Left lung (tissue), 10 donors: ENCODE data around the gene SYCP3. TPM values are rescaled to one million over a fixed set of nuclear protein-coding genes. Genes with fewer than 3 reads are reported as not detected.

Experiments
- ATAC-seq: fragments of 200-7000 bp; cut with Tn5 transposase; one replicate; pipeline ENCODE4 v1.9.1; 2020; ENCODE audit warnings: moderate library complexity
- DNase-seq, 4 donors: peaks; one replicate each; pipeline ENCODE4 v3.0.0-alpha.2; 2013 to 2020
- H3K27ac ChIP-seq, 2 donors: fragments of 200-600 bp; sonication (generic) in 1 of 2; one replicate each; pipeline versions ENCODE4 v1.5.0 to v1.8.0; 2020 to 2021
- H3K27me3 ChIP-seq, 2 donors: fragments of 200-600 bp; sonication (generic) in 1 of 2; one replicate each; pipeline versions ENCODE4 v1.5.0 to v1.8.0; 2020 to 2021
- H3K36me3 ChIP-seq, 2 donors: fragments of 200-600 bp; sonication (generic) in 1 of 2; one replicate each; pipeline versions ENCODE4 v1.5.0 to v1.8.0; 2020 to 2021
- H3K4me1 ChIP-seq, 2 donors: fragments of 200-600 bp; one replicate each; pipeline ENCODE4 v1.8.0; 2021
- H3K4me3 ChIP-seq, 2 donors: fragments of 200-600 bp; sonication (generic) in 1 of 2; one replicate each; pipeline versions ENCODE4 v1.5.0 to v1.8.0; 2020 to 2021; ENCODE audit warnings: mild to moderate bottlenecking in 1 of 2
- H3K9me3 ChIP-seq, 2 donors: fragments of 200-600 bp; sonication (generic) in 1 of 2; one replicate each; pipeline versions ENCODE4 v1.5.0 to v1.8.0; 2020 to 2021
- intact Hi-C, 2 donors: fragments of 100-400 bp; cut with DNase I; formaldehyde crosslinking; loops; one replicate each; pipeline versions ENCODE4 v1.11.2 to v1.14.2; 2022
- polyA plus RNA-seq, 6 donors: library from polyadenylated mRNA; unstranded; fragments of 120-200 nt; gene quantifications; one replicate each; pipeline ENCODE4 v1.2.1, GENCODE V29; 2013; ENCODE audit not compliant: insufficient read length in 6 of 6
- total RNA-seq, 2 donors: library from RNA; stranded (reverse); fragmentation: NEBNext Ultra II Directional; extraction: Animal tissue kit (Norgen Biotek cat#: 25700); gene quantifications; one replicate each; pipeline ENCODE4 v1.2.1, GENCODE V29; 2021
- TF ChIP-seq, protein P1 (sequence below), 2 donors: fragments of 200-600 bp; sonication (generic) in 1 of 2; IDR thresholded peaks; one replicate each; pipeline versions ENCODE4 v1.5.0 to v1.8.0; 2021; ENCODE audit warnings: antibody characterized with exemption in 2 of 2
- donor health status: DM: no; HTN: yes; CAD: no.
- donor health status: DM: no; HTN: no; CAD: no.

Gene SYCP3
- total and polyA plus RNA-seq, 8 donors: 0.23 to 2.5 (median 1.2) TPM

GRCh38 chr12:101769865-101770264 is 30.6 kb upstream of the SYCP3 start:
- TF ChIP-seq, protein P1, sequence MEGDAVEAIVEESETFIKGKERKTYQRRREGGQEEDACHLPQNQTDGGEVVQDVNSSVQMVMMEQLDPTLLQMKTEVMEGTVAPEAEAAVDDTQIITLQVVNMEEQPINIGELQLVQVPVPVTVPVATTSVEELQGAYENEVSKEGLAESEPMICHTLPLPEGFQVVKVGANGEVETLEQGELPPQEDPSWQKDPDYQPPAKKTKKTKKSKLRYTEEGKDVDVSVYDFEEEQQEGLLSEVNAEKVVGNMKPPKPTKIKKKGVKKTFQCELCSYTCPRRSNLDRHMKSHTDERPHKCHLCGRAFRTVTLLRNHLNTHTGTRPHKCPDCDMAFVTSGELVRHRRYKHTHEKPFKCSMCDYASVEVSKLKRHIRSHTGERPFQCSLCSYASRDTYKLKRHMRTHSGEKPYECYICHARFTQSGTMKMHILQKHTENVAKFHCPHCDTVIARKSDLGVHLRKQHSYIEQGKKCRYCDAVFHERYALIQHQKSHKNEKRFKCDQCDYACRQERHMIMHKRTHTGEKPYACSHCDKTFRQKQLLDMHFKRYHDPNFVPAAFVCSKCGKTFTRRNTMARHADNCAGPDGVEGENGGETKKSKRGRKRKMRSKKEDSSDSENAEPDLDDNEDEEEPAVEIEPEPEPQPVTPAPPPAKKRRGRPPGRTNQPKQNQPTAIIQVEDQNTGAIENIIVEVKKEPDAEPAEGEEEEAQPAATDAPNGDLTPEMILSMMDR (IDR thresholded peaks at IDR 0.05): no peak
- Histone ChIP-seq H3K9me3 (no peaks in the 10 kb centered on the region), H3K27me3 (no peaks in the 10 kb centered on the region), H3K4me1 (peaks cover 0 to 26% of the 10 kb centered on the region in 2 donors), H3K4me3 (no peak overlapping the region), H3K27ac (no peak overlapping the region), H3K36me3 (peaks cover 7 to 33% of the 10 kb centered on the region in 2 donors)
- intact Hi-C loops: loop anchor here (5.0 to 10.0 kb wide), 2 partner anchors 65 to 72 kb away; partner anchors contain the start of gene GNPTAB (in 1 of the 2)
- ATAC-seq (no peak), DNase-seq (no peak)

GRCh38 chr12:101768781-101769180 is 29.5 kb upstream of the SYCP3 start:
- intact Hi-C loops: no loop called here
- Histone ChIP-seq H3K36me3 (peaks cover 7 to 37% of the 10 kb centered on the region in 2 donors), H3K27ac (no peak overlapping the region), H3K4me1 (peaks cover 0 to 27% of the 10 kb centered on the region in 2 donors), H3K27me3 (no peaks in the 10 kb centered on the region), H3K4me3 (no peak overlapping the region), H3K9me3 (no peaks in the 10 kb centered on the region)
- no peak for ATAC-seq
- TF ChIP-seq, protein P1 (IDR thresholded peaks at IDR 0.05): no peak
- no peak for DNase-seq

GRCh38 chr12:101767537-101767936 is 28.3 kb upstream of the SYCP3 start:
- Histone ChIP-seq H3K4me3 (no peak overlapping the region), H3K36me3 (peaks cover 7 to 40% of the 10 kb centered on the region in 2 donors), H3K27me3 (no peaks in the 10 kb centered on the region), H3K27ac (no peak overlapping the region), H3K9me3 (no peaks in the 10 kb centered on the region), H3K4me1 (peaks cover 0 to 20% of the 10 kb centered on the region in 2 donors)
- ATAC-seq (no peak), DNase-seq (no peak)
- intact Hi-C loops: no loop called here
- TF ChIP-seq, protein P1 (IDR thresholded peaks at IDR 0.05): no peak

DNA sequence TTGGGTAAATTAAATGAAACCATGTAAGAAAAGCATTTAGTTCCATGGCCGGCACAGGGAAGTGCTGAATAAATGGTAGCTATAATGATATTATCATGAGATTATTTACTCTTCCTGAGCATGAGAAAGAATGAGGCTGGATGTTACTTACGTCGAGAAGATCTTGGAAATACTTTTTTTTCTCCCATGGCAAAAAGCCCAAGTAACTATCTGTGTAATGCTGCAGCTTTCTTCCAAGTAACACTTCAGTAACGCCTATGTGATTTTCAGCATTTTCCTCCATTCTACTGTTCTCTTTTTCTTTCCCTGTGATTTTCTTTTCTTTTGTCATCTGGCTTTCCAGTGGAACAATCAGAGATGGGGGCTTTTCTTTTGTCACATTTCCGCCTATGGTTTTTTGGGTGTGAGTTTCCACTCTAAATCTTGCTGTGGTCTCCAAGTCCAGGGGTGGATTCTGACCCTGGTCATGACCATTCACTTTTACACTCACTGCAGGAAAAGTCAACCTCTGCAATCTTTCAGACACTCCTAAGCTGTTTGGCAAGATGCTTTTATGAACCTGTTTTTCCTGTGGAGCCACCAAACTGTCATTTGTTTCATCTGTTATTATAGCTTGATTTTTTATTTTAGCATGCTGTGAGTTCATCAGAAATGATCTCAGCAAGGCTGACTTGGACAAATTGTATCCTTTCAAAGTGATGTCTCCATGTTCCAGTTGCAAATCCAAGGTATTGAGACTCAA is 25.0 kb upstream of the SYCP3 start:
- H3K4me3 ChIP-seq: no peak overlapping the region
- peaks cover 7 to 47% of the 10 kb centered on the region in 2 donors for H3K36me3 ChIP-seq
- TF ChIP-seq, protein P1 (IDR thresholded peaks at IDR 0.05): no peak
- intact Hi-C loops: no loop called here
- no peaks in the 10 kb centered on the region for H3K27me3 ChIP-seq
- H3K4me1 ChIP-seq: peaks cover 6 to 23% of the 10 kb centered on the region in 2 donors
- no peak for ATAC-seq
- H3K9me3 ChIP-seq: no peaks in the 10 kb centered on the region
- peak overlapping the region in 1 of 2 donors; percentile 64 for H3K27ac ChIP-seq
- peak in 2 of 4 donors; percentile 10 to 15 for DNase-seq

DNA sequence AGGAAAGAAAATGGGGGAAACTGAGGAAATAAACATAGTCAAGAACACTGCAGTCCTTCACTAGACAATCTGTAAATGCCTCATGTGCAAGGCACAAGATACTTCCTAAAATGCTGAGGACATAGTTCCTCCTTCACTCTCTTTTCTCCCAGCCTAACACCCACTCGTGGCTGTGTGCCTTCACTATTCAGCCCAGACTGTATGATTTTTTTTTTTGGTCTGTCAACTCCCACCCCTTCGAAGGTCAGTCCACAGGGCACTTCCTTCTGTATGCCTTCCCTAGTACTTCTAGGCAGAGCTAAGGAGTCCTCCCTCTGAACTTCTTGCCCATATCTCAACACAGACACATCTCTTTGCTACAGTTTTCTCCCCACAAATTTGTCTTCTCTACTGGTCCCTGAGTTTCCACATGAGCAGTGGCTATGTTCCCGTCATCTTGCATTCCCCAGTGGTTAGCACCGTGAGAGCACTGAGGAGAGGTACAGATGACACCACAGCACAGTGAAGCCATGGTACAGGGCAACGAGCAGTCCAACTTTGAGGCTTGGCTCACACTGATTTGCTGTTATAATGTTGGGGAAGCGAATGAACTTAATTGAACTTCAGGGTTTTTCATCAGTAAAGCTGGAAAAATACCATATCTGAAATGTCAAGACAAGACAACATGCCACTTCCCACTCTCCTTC is 24.1 kb upstream of the SYCP3 start:
- Histone ChIP-seq H3K27me3 (no peaks in the 10 kb centered on the region), H3K27ac (peak overlapping the region; percentile 42 to 64), H3K9me3 (no peaks in the 10 kb centered on the region), H3K4me3 (no peak overlapping the region), H3K4me1 (peaks cover 6 to 23% of the 10 kb centered on the region in 2 donors), H3K36me3 (peaks cover 7 to 51% of the 10 kb centered on the region in 2 donors)
- peak; percentile 78 for ATAC-seq
- TF ChIP-seq, protein P1 (IDR thresholded peaks at IDR 0.05): no peak
- DNase-seq: peak in 1 of 4 donors; percentile 57
- intact Hi-C loops: no loop called here
